ENCODE results near the gene DGKQ. TPM values are rescaled to one million over a fixed set of nuclear protein-coding genes. Genes with fewer than 3 reads are reported as not detected.

DGKQ gene
- total and polyA plus RNA-seq, 2 donors (not counting 3 experiments of a cell fraction or from before 2014, with no cell fraction given): 15.8 to 20.2 TPM

GRCh38 chr4:1000686-1001260, 27.4 kb upstream of the DGKQ start:
- no peak overlapping the region for H3K4me2 ChIP-seq (ENCODE audit: insufficient read depth, low read length)
- FAIRE-seq (no peak), DNase-seq (ENCODE audit: low read depth, low spot score) (no peak)
- H3K9ac ChIP-seq (replicated peaks; ENCODE audit: extremely low read depth, insufficient read depth, low read length): no peak overlapping the region
- BruUV-seq (replicated peaks): no TSS peak
- H3K79me2 ChIP-seq (ENCODE audit: control insufficient read depth, insufficient read depth, low read length): no peaks in the 10 kb centered on the region
- no peak overlapping the region for H3K4me3 ChIP-seq (replicated peaks in 1 of 3; ENCODE audit: insufficient read depth in 1 of 3, low read depth in 1 of 3, low read length in 3 of 3)
- H3K27me3 ChIP-seq (ENCODE audit: control insufficient read depth in 2 of 2, insufficient read depth in 2 of 2, low read length in 2 of 2): peaks cover 36 to 47% of the 10 kb centered on the region in 2 experiments
- H2AFZ ChIP-seq (ENCODE audit: low read depth, low read length): no peak overlapping the region
- dilution Hi-C loops (cut with MboI; ENCODE audit: extremely low pct_ligation_motif_present, low sequenced_read_pairs) (no loop called here), intact Hi-C loops (cut with micrococcal nuclease) (no loop called here)
- no peaks in the 10 kb centered on the region for H3K9me3 ChIP-seq (replicated peaks; ENCODE audit: control insufficient read depth, insufficient read depth, low read length)
- H3K27ac ChIP-seq (ENCODE audit: insufficient read depth, low read depth, low read length): no peak overlapping the region
- no peaks in the 10 kb centered on the region for H3K4me1 ChIP-seq (ENCODE audit: control insufficient read depth, extremely low read depth, insufficient read depth, low read length)
- H3K36me3 ChIP-seq (ENCODE audit: control insufficient read depth in 2 of 2, extremely low read depth in 1 of 2, insufficient read depth in 2 of 2, low read length in 2 of 2): no peaks in the 10 kb centered on the region
- POLR2A ChIA-PET: no interaction called here
- CTCF ChIA-PET: no interaction called here
- TF ChIP-seq POLR2AphosphoS5 (IDR thresholded peaks at IDR 0.05; ENCODE audit: insufficient read depth, low read depth, low read length) (no peak), MYC (IDR thresholded peaks at IDR 0.05; ENCODE audit: low read depth, low read length) (no peak), CTCF (IDR thresholded peaks at IDR 0.05; ENCODE audit: extremely low read depth in 1 of 2, insufficient read depth in 1 of 2, low read depth in 1 of 2, low read length in 2 of 2) (no peak), GATA2 (IDR thresholded peaks at IDR 0.05; ENCODE audit: insufficient read depth, insufficient read length, low read depth, low read length) (no peak), POLR2A (IDR thresholded peaks at IDR 0.05; ENCODE audit: low read depth, low read length) (no peak)
- no peaks in the 10 kb centered on the region for H3K9me1 ChIP-seq (replicated peaks; ENCODE audit: control insufficient read depth, extremely low read depth, insufficient read depth, low read length)
- H4K20me1 ChIP-seq (replicated peaks; ENCODE audit: control insufficient read depth, extremely low read depth, insufficient read depth, low read length): no peaks in the 10 kb centered on the region

- no peak for FAIRE-seq
- no peak for TF ChIP-seq EZH2 (IDR thresholded peaks at IDR 0.05; ENCODE audit: borderline replicate concordance, low read depth, low read length, severe bottlenecking)
- TF ChIP-seq POLR2A (IDR thresholded peaks at IDR 0.05; ENCODE audit: low read depth, low read length): no peak
- no peak for TF ChIP-seq FOS (IDR thresholded peaks at IDR 0.05; ENCODE audit: borderline replicate concordance, insufficient read depth, low read length)
- no peak for TF ChIP-seq MYC (IDR thresholded peaks at IDR 0.05; ENCODE audit: low read depth, low read length)
- no peak for TF ChIP-seq GATA2 (IDR thresholded peaks at IDR 0.05; ENCODE audit: insufficient read depth, insufficient read length, low read depth, low read length)
- TF ChIP-seq CTCF (IDR thresholded peaks at IDR 0.05; ENCODE audit: extremely low read depth in 1 of 2, insufficient read depth in 1 of 2, low read depth in 1 of 2, low read length in 2 of 2): no peak
- no peak for TF ChIP-seq JUN (IDR thresholded peaks at IDR 0.05; ENCODE audit: borderline replicate concordance, insufficient read depth, insufficient read length, low read depth)
- TF ChIP-seq POLR2AphosphoS5 (IDR thresholded peaks at IDR 0.05; ENCODE audit: insufficient read depth, low read depth, low read length): no peak
- TF ChIP-seq MAX (IDR thresholded peaks at IDR 0.05; ENCODE audit: insufficient read depth, insufficient read length): no peak
- no peaks in the 10 kb centered on the region for H3K79me2 ChIP-seq (ENCODE audit: control insufficient read depth, insufficient read depth, low read length)
- H3K4me3 ChIP-seq (replicated peaks in 1 of 3; ENCODE audit: insufficient read depth in 1 of 3, low read depth in 1 of 3, low read length in 3 of 3): no peak overlapping the region
- no TSS peak for BruUV-seq (replicated peaks)
- CTCF ChIA-PET: no interaction called here
- no peaks in the 10 kb centered on the region for H4K20me1 ChIP-seq (replicated peaks; ENCODE audit: control insufficient read depth, extremely low read depth, insufficient read depth, low read length)
- dilution Hi-C loops (cut with MboI; ENCODE audit: extremely low pct_ligation_motif_present, low sequenced_read_pairs) (no loop called here), intact Hi-C loops (cut with micrococcal nuclease) (no loop called here)
- no peaks in the 10 kb centered on the region for H3K4me1 ChIP-seq (ENCODE audit: control insufficient read depth, extremely low read depth, insufficient read depth, low read length)
- no peak for DNase-seq (ENCODE audit: low read depth, low spot score)
- no peak overlapping the region for H2AFZ ChIP-seq (ENCODE audit: low read depth, low read length)
- H3K36me3 ChIP-seq (ENCODE audit: control insufficient read depth in 2 of 2, extremely low read depth in 1 of 2, insufficient read depth in 2 of 2, low read length in 2 of 2): no peaks in the 10 kb centered on the region
- no peak overlapping the region for H3K9ac ChIP-seq (replicated peaks; ENCODE audit: extremely low read depth, insufficient read depth, low read length)
- peaks cover 36 to 47% of the 10 kb centered on the region in 2 experiments for H3K27me3 ChIP-seq (ENCODE audit: control insufficient read depth in 2 of 2, insufficient read depth in 2 of 2, low read length in 2 of 2)
- no peak overlapping the region for H3K4me2 ChIP-seq (ENCODE audit: insufficient read depth, low read length)
- H3K9me1 ChIP-seq (replicated peaks; ENCODE audit: control insufficient read depth, extremely low read depth, insufficient read depth, low read length): no peaks in the 10 kb centered on the region
- H3K9me3 ChIP-seq (replicated peaks; ENCODE audit: control insufficient read depth, insufficient read depth, low read length): no peaks in the 10 kb centered on the region
- POLR2A ChIA-PET: no interaction called here
- no peak overlapping the region for H3K27ac ChIP-seq (ENCODE audit: insufficient read depth, low read depth, low read length)
Observed at GRCh38 chr4:999882-1000425, 26.6 kb upstream of the DGKQ start.

Measured in endothelial cell of umbilical vein (primary cell).